H1 (cell line): ENCODE results near the gene TUBB4B. TPM values are rescaled to one million over a fixed set of nuclear protein-coding genes. Genes with fewer than 3 reads are reported as not detected.

Source experiments
- CBX5 ChIP-seq: fragments of 300-800, 300-1000 bp; sonication (generic); IDR thresholded peaks from 2 replicates; pipeline ENCODE4 v1.7.1; 2016; ENCODE audit warnings: antibody characterized with exemption, low read length, low read depth
- POLR2A ChIP-seq, 2 experiments: IDR thresholded peaks; 1 replicate in 1 of 2; 2 replicates in 1 of 2; pipeline ENCODE4 v1.6.1; 2011; ENCODE audit warnings: low read depth in 2 of 2, low read length in 2 of 2, mild to moderate bottlenecking in 2 of 2; ENCODE audit errors: control extremely low read depth in 1 of 2
- RNF2 ChIP-seq: fragments of 200-900, 300-1000 bp; sonication (generic); IDR thresholded peaks from 2 replicates; pipeline ENCODE4 v1.7.1; 2016; ENCODE audit warnings: borderline replicate concordance, low read depth, mild to moderate bottlenecking, antibody characterized with exemption, low read length; ENCODE audit not compliant: poor library complexity, severe bottlenecking; ENCODE audit errors: missing control alignments
- polyA plus RNA-seq, 7 experiments: library from polyadenylated mRNA; depleted of rRNA in 3 of 7; stranded (reverse) in 5 of 7; unstranded in 2 of 7; fragments of >200 nt in 5 of 7; fragments of 200-250 nt in 2 of 7; gene quantifications; 1 replicate in 5 of 7; 2 replicates in 1 of 7; 4 replicates in 1 of 7; pipeline versions ENCODE4 v1.2.1 to v1.2.3, GENCODE V29; 2011 to 2013; ENCODE audit warnings: missing spikeins in 2 of 7, mixed read lengths in 2 of 7
- total RNA-seq: library from RNA; stranded (reverse); fragmentation: NEBNext Ultra II Directional; extraction: Animal tissue kit (Norgen Biotek cat#: 25700); gene quantifications from 2 replicates; pipeline ENCODE4 v1.2.1, GENCODE V29; 2021
- TF ChIP-seq, protein P1 (sequence below): IDR thresholded peaks from 2 replicates; pipeline ENCODE4 v1.6.1; 2012; ENCODE audit warnings: inconsistent platforms
- TF ChIP-seq, protein P2 (sequence below): IDR thresholded peaks from 2 replicates; pipeline ENCODE4 v1.6.1; 2011; ENCODE audit warnings: low read depth, mild to moderate bottlenecking, low read length; ENCODE audit not compliant: insufficient read depth

Gene TUBB4B
- total and polyA plus RNA-seq, 2 of the 8 experiments (the other 6 are each of a cell fraction or from before 2014, with no cell fraction given): 280 to 307 TPM

GRCh38 chr9:137263506-137263905 is 22.4 kb downstream of the TUBB4B start (continued):
- TF ChIP-seq CBX5 (no peak), RNF2 (no peak), POLR2A (IDR thresholded peaks at IDR 0.05; ENCODE audit: control extremely low read depth in 1 of 2, low read depth in 2 of 2, low read length in 2 of 2) (no peak)
- TF ChIP-seq, protein P1, sequence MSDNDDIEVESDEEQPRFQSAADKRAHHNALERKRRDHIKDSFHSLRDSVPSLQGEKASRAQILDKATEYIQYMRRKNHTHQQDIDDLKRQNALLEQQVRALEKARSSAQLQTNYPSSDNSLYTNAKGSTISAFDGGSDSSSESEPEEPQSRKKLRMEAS: no peak
- TF ChIP-seq, protein P2, sequence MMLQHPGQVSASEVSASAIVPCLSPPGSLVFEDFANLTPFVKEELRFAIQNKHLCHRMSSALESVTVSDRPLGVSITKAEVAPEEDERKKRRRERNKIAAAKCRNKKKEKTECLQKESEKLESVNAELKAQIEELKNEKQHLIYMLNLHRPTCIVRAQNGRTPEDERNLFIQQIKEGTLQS: no peak
